ENCODE measurements around the gene TUFT1. TPM values are rescaled to one million over a fixed set of nuclear protein-coding genes. Genes with fewer than 3 reads are reported as not detected.
A peak's percentile ranks its signal among the peaks of the same experiment; 100 is the strongest.

The TUFT1 gene
- total and polyA plus RNA-seq, 10 of the 15 experiments (the other 5 are each of a cell fraction or from before 2014, with no cell fraction given): 0.08 to 4.3 (median 3.2) TPM

- Histone ChIP-seq H3K4me3 (no peak overlapping the region), H3K9me3 (replicated peaks; ENCODE audit: control insufficient read depth, insufficient read depth, low read length) (no peaks in the 10 kb centered on the region), H3K9ac (ENCODE audit: control insufficient read depth, insufficient read depth, low read length) (no peak overlapping the region), H3K36me3 (ENCODE audit: control insufficient read depth in 2 of 2, insufficient read depth in 2 of 2, low read length in 1 of 2) (no peaks in the 10 kb centered on the region), H2AFZ (ENCODE audit: control insufficient read depth, low read depth, low read length) (no peak overlapping the region), H3K4me1 (ENCODE audit: control insufficient read depth, insufficient read depth, low read length) (peaks cover 13% of the 10 kb centered on the region), H4K20me1 (ENCODE audit: control insufficient read depth, insufficient read depth) (no peaks in the 10 kb centered on the region), H3K79me2 (ENCODE audit: control insufficient read depth, insufficient read depth, low read length) (no peaks in the 10 kb centered on the region), H3K4me2 (ENCODE audit: control insufficient read depth, insufficient read depth) (no peak overlapping the region), H3K27ac (ENCODE audit: control insufficient read depth, insufficient read depth) (no peak overlapping the region), H3K27me3 (replicated peaks in 1 of 2; ENCODE audit: control insufficient read depth in 2 of 2, insufficient read depth in 2 of 2, low read length in 1 of 2) (peaks cover 4 to 5% of the 10 kb centered on the region in 2 experiments; a peak in 3 of 4 replicates)
- ChIA-PET POLR2A (no interaction called here), RAD21 (ENCODE audit: unreplicated experiment) (interaction anchor here (1.2 kb wide), 1 partner anchor 93 kb away, joined by 3 read pairs; no protein-coding TSS in a partner anchor), CTCF (interaction anchor here (0.6 to 1.3 kb wide), 3 partner anchors 153 to 207 kb away, joined by 3 to 5 read pairs (median 3); no protein-coding TSS in a partner anchor), SMC1A (ENCODE audit: uncharacterized antibody, unreplicated experiment) (interaction anchor here (0.7 to 1.3 kb wide), 4 partner anchors 14 to 93 kb away, joined by 3 to 4 read pairs (median 4); no protein-coding TSS in a partner anchor)
- BruUV-seq (replicated peaks): no TSS peak
- ATAC-seq (no peak), FAIRE-seq (no peak), DNase-seq (ENCODE audit: low read depth, low spot score) (no peak)
- 68% methylated on average over 9 of the region's 9 CpGs for WGBS (ENCODE audit: insufficient coverage, insufficient replicate concordance, low lambda C conversion rate, missing lambda C conversion rate)
- in situ Hi-C loops (cut with MboI) (no loop called here), intact Hi-C loops (cut with micrococcal nuclease; ENCODE audit: unreplicated experiment) (no loop called here)
- no peak for TF ChIP-seq ETV6 (conservative IDR thresholded peaks at IDR 0.05 in 1 of 2, IDR thresholded peaks at IDR 0.05 in 1 of 2; ENCODE audit: borderline replicate concordance in 1 of 2, low read depth in 1 of 2)
- TF ChIP-seq POLR2AphosphoS5 (IDR thresholded peaks at IDR 0.05; ENCODE audit: low read length): no peak
- no peak for TF ChIP-seq BACH1 (IDR thresholded peaks at IDR 0.05; ENCODE audit: borderline replicate concordance)
Measured at GRCh38 chr1:151537112-151537511, 3.0 kb upstream of the TUFT1 start.

DNA sequence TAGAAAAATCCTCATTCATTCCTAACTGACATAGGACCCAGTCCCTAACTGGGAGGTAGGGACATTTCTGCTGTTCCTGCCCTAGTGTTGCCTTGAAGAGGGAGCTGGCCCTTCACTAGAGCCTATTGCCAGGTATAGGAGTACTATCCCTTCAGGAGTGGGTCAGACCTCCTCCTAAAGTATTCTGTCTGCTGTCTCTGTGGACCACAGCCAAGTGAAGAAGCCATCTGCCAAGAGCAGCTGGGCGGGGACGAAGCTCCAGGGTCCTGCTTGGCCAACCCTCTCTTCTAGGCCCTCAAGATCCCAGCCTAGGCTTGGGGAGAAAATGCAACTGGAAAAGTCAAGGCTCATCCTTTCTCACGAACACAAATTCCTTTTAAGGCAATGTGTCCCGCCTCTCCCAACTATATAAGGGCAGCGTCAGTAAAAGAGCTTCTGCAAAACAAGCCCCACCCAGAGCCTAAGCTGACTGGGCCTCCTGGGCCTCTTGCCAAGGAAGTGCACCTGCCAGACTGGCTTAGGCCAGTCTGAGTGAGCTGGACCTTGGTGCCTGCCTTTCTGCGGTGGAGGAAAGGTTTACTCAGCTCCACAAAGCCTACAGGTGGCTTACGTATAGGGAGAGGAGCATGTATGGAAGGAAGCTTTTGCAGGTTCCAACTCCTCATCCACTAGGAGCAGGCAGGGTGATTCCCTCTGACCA lies 638 bp upstream of the TUFT1 start:
- in situ Hi-C loops (cut with MboI) (no loop called here), intact Hi-C loops (cut with micrococcal nuclease; ENCODE audit: unreplicated experiment) (no loop called here)
- peak; percentile 26 for DNase-seq (ENCODE audit: low read depth, low spot score)
- CTCF ChIA-PET: interaction anchor here (0.8 to 1.6 kb wide), 5 partner anchors 10 to 383 kb away, joined by 3 to 4 read pairs (median 3); partner anchors contain the start of gene TNFAIP8L2
- POLR2A ChIA-PET: interaction anchor here (0.5 kb wide), 1 partner anchor 114 kb away, joined by 3 read pairs; no protein-coding TSS in a partner anchor
- WGBS (ENCODE audit: insufficient coverage, insufficient replicate concordance, low lambda C conversion rate, missing lambda C conversion rate): 28% methylated on average over 7 of the region's 7 CpGs
- H3K27ac ChIP-seq (ENCODE audit: control insufficient read depth, insufficient read depth): peak overlapping the region; percentile 28
- H3K9me3 ChIP-seq (replicated peaks; ENCODE audit: control insufficient read depth, insufficient read depth, low read length): no peaks in the 10 kb centered on the region
- no TSS peak for BruUV-seq (replicated peaks)
- no peaks in the 10 kb centered on the region for H3K36me3 ChIP-seq (ENCODE audit: control insufficient read depth in 2 of 2, insufficient read depth in 2 of 2, low read length in 1 of 2)
- H3K9ac ChIP-seq (ENCODE audit: control insufficient read depth, insufficient read depth, low read length): no peak overlapping the region
- SMC1A ChIA-PET (ENCODE audit: uncharacterized antibody, unreplicated experiment): interaction anchor here (0.6 to 1.0 kb wide), 3 partner anchors 97 to 201 kb away, joined by 3 to 4 read pairs (median 3); no protein-coding TSS in a partner anchor
- peak; percentile 80 for ATAC-seq
- peak overlapping the region; percentile 77 for H2AFZ ChIP-seq (ENCODE audit: control insufficient read depth, low read depth, low read length)
- TF ChIP-seq SRF (IDR thresholded peaks at IDR 0.05; ENCODE audit: low read depth in 2 of 2, low read length in 2 of 2): peak; percentile 80 to 96
- no peak for TF ChIP-seq RELB (IDR thresholded peaks at IDR 0.05; ENCODE audit: low read depth)
- peak; percentile 7 for TF ChIP-seq SP1 (IDR thresholded peaks at IDR 0.05; ENCODE audit: low read depth, low read length)
- TF ChIP-seq TCF12 (IDR thresholded peaks at IDR 0.05; ENCODE audit: low read depth, low read length): 0 out of 2 replicates have a peak, but pooled peaks have one; percentile 35
- peak; percentile 9; the same call in 1 of the 3 replicates for TF ChIP-seq POU2F2 (IDR thresholded peaks at IDR 0.05; ENCODE audit: borderline replicate concordance, low read depth, low read length)
- TF ChIP-seq SPI1 (IDR thresholded peaks at IDR 0.05; ENCODE audit: borderline replicate concordance, insufficient read depth, low read depth, low read length): 0 out of 2 replicates have a peak, but pooled peaks have one; percentile 4
- TF ChIP-seq MAX (IDR thresholded peaks at IDR 0.05; ENCODE audit: low read depth, low read length): no peak
- TF ChIP-seq TCF3 (IDR thresholded peaks at IDR 0.05; ENCODE audit: borderline replicate concordance, insufficient read depth, low read depth, low read length): peak; percentile 43; the same call in 1 of the 2 replicates
- no peaks in the 10 kb centered on the region for H3K79me2 ChIP-seq (ENCODE audit: control insufficient read depth, insufficient read depth, low read length)
- peak overlapping the region; percentile 90 for H3K4me2 ChIP-seq (ENCODE audit: control insufficient read depth, insufficient read depth)
- no peak for FAIRE-seq
- peak overlapping the region; percentile 59; the same call in 1 of the 2 replicates for H3K4me3 ChIP-seq
- RAD21 ChIA-PET (ENCODE audit: unreplicated experiment): interaction anchor here (1.0 to 1.3 kb wide), 2 partner anchors 101 to 342 kb away, joined by 3 read pairs; no protein-coding TSS in a partner anchor
- no peaks in the 10 kb centered on the region for H4K20me1 ChIP-seq (ENCODE audit: control insufficient read depth, insufficient read depth)
- peaks cover 13% of the 10 kb centered on the region for H3K4me1 ChIP-seq (ENCODE audit: control insufficient read depth, insufficient read depth, low read length)
- peaks cover 4 to 5% of the 10 kb centered on the region in 2 experiments for H3K27me3 ChIP-seq (replicated peaks in 1 of 2; ENCODE audit: control insufficient read depth in 2 of 2, insufficient read depth in 2 of 2, low read length in 1 of 2)

Measured in GM12878 (cell line).